HG03439 (cell line): ENCODE data around the gene BPIFB4.
"Not testable (repeated sequence)": the region's sequence is repeated elsewhere in the genome, so short reads cannot be mapped to it uniquely, and the experiment has no call there.

Experiments
- ATAC-seq: cut with Tn5 transposase; IDR thresholded peaks from one replicate; pipeline ENCODE4 v1.9.1; 2021; ENCODE audit warnings: mild to moderate bottlenecking, moderate library complexity; ENCODE audit not compliant: unreplicated experiment

The BPIFB4 gene

GRCh38 chr20:33112547-33113386 is 33.3 kb downstream of the BPIFB4 start:
- ATAC-seq, result no peak

GRCh38 chr20:33113387-33113908 is 34.0 kb downstream of the BPIFB4 start:
- ATAC-seq, result no peak

GRCh38 chr20:33115501-33115900 is 36.1 kb downstream of the BPIFB4 start:
- ATAC-seq, result not testable (repeated sequence)

- no peak for ATAC-seq
Measured at GRCh38 chr20:33119725-33120720, 40.6 kb downstream of the BPIFB4 start.

GRCh38 chr20:33120934-33121333 is 41.5 kb downstream of the BPIFB4 start:
- ATAC-seq, result no peak

GRCh38 chr20:33122297-33122696 is 42.9 kb downstream of the BPIFB4 start:
- ATAC-seq, result not testable (repeated sequence)

- no peak for ATAC-seq
Measured at GRCh38 chr20:33124261-33124660, 44.8 kb downstream of the BPIFB4 start.

GRCh38 chr20:33124994-33125393 is 45.6 kb downstream of the BPIFB4 start:
- ATAC-seq, result no peak

- ATAC-seq, result no peak
Measured at GRCh38 chr20:33125983-33126382, 46.5 kb downstream of the BPIFB4 start.

GRCh38 chr20:33127422-33128097 is 48.1 kb downstream of the BPIFB4 start:
- ATAC-seq, result no peak

- ATAC-seq, result no peak
Measured at GRCh38 chr20:33130568-33131061, 51.2 kb downstream of the BPIFB4 start.

GRCh38 chr20:33131949-33132473 is 52.6 kb downstream of the BPIFB4 start:
- ATAC-seq, result no peak

- no peak for ATAC-seq
Measured at GRCh38 chr20:33132513-33133372, 53.3 kb downstream of the BPIFB4 start.

- no peak for ATAC-seq
Measured at GRCh38 chr20:33133373-33133941, 54.0 kb downstream of the BPIFB4 start.

- no peak for ATAC-seq
Measured at GRCh38 chr20:33137195-33137594, 57.8 kb downstream of the BPIFB4 start.

GRCh38 chr20:33139467-33139866 is 60.0 kb downstream of the BPIFB4 start:
- ATAC-seq, result no peak

- no peak for ATAC-seq
Measured at GRCh38 chr20:33145521-33145920, 66.1 kb downstream of the BPIFB4 start.

- no peak for ATAC-seq
Measured at GRCh38 chr20:33147299-33147698, 67.9 kb downstream of the BPIFB4 start.

GRCh38 chr20:33148040-33148439 is 68.6 kb downstream of the BPIFB4 start:
- ATAC-seq, result no peak
